HUES48 (cell line): ENCODE data around the gene ANKHD1.
"Not testable (repeated sequence)": the region's sequence is repeated elsewhere in the genome, so short reads cannot be mapped to it uniquely, and the experiment has no call there.

ENCODE experiments used
- H3K27ac ChIP-seq: one replicate; pipeline ENCODE4 v1.7.0; 2013; ENCODE audit warnings: low read depth, low read length, inconsistent platforms
- H3K27me3 ChIP-seq: 2 replicates; pipeline ENCODE4 v1.6.1; 2013; ENCODE audit warnings: mild to moderate bottlenecking, low read length; ENCODE audit not compliant: control insufficient read depth, insufficient read depth
- H3K36me3 ChIP-seq: 2 replicates; pipeline ENCODE4 v1.6.1; 2013; ENCODE audit warnings: low read length; ENCODE audit not compliant: control insufficient read depth, insufficient read depth
- H3K4me1 ChIP-seq: 2 replicates; pipeline ENCODE4 v1.6.1; 2013; ENCODE audit warnings: mild to moderate bottlenecking, low read length; ENCODE audit not compliant: control insufficient read depth, insufficient read depth
- H3K4me3 ChIP-seq: 2 replicates; pipeline ENCODE4 v1.5.1; 2013; ENCODE audit warnings: mild to moderate bottlenecking, low read depth, low read length
- H3K9ac ChIP-seq: 2 replicates; pipeline ENCODE4 v1.6.1; 2013; ENCODE audit warnings: mild to moderate bottlenecking, low read depth, low read length, moderate library complexity
- H3K9me3 ChIP-seq: 2 replicates; pipeline ENCODE4 v1.6.1; 2013; ENCODE audit warnings: low read length; ENCODE audit not compliant: control insufficient read depth, insufficient read depth

Gene ANKHD1

DNA sequence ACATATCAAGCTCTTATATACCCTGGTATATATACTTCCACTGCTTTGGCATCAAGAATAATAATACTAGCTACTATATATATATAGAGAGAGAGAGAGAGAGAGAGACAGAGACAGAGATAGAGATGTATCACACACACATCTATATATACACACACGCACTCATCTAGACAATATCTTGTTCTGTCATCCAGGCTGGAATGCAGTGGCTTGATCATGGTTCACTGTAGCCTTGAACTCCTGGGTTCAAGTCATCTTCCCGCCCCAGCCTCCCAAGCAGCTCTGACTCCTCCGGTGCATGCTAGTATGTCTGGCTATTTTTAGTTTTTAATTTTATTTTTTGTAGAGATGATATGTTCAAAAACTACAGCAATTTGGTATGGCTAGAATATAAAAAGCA lies 22.5 kb downstream of the ANKHD1 start:
- no peak overlapping the region for H3K9ac ChIP-seq
- H3K4me1 ChIP-seq: no peaks in the 10 kb centered on the region
- H3K36me3 ChIP-seq: no peaks in the 10 kb centered on the region
- no peak overlapping the region for H3K27ac ChIP-seq
- 0 out of 2 replicates have a peak, but pooled peaks cover 4% of the 10 kb centered on the region for H3K9me3 ChIP-seq
- no peaks in the 10 kb centered on the region for H3K27me3 ChIP-seq
- no peak overlapping the region for H3K4me3 ChIP-seq

DNA sequence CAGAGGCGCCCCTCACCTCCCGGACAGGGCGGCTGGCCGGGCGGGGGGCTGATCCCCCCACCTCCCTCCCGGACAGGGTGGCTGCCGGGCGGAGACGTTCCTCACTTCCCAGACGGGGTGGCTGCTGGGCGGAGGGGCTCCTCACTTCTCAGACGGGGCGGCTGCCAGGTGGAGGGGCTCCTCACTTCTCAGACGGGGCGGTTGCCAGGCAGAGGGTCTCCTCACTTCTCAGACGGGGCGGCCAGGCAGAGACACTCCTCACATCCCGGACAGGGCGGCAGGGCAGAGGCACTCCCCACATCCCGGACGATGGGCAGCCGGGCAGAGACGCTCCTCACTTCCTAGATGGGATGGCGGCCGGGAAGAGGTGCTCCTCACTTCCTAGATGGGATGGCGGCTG lies 26.1 kb downstream of the ANKHD1 start:
- not testable (repeated sequence) for H3K36me3 ChIP-seq, H3K27me3 ChIP-seq, H3K4me1 ChIP-seq, H3K4me3 ChIP-seq, H3K27ac ChIP-seq, H3K9me3 ChIP-seq, H3K9ac ChIP-seq

GRCh38 chr5:140429724-140430123 lies 28.1 kb downstream of the ANKHD1 start:
- Histone ChIP-seq H3K36me3 (no peaks in the 10 kb centered on the region), H3K27ac (no peak overlapping the region), H3K9me3 (0 out of 2 replicates have a peak, but pooled peaks cover 4% of the 10 kb centered on the region), H3K9ac (no peak overlapping the region), H3K4me3 (no peak overlapping the region), H3K4me1 (no peaks in the 10 kb centered on the region), H3K27me3 (no peaks in the 10 kb centered on the region)

GRCh38 chr5:140432212-140432611 lies 30.6 kb downstream of the ANKHD1 start:
- no peaks in the 10 kb centered on the region for H3K9me3 ChIP-seq
- H3K9ac ChIP-seq: no peak overlapping the region
- H3K27me3 ChIP-seq: no peaks in the 10 kb centered on the region
- H3K4me1 ChIP-seq: no peaks in the 10 kb centered on the region
- peaks cover 16% of the 10 kb centered on the region for H3K36me3 ChIP-seq
- no peak overlapping the region for H3K4me3 ChIP-seq
- no peak overlapping the region for H3K27ac ChIP-seq

DNA sequence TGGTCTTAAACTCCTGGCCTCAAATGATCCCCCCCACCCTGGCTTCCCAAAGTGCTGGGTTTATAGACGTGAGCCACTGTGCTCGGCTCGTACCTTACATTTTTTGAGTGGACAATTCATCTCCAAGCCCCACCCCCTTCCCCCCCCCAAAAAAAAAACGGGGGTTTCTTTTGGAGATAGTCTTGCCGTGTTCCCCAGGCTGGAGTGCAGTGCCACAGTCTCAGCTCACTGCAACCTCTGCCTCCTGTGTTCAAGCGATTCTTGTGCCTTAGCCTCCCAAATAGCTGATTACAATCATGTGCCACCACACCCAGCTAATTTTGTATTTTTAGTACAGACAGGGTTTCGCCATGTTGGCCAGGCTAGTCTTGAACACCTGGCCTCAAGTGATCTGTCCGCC lies 31.3 kb downstream of the ANKHD1 start:
- no peak overlapping the region for H3K4me3 ChIP-seq
- no peak overlapping the region for H3K27ac ChIP-seq
- no peaks in the 10 kb centered on the region for H3K27me3 ChIP-seq
- H3K36me3 ChIP-seq: peaks cover 23% of the 10 kb centered on the region
- H3K4me1 ChIP-seq: no peaks in the 10 kb centered on the region
- no peaks in the 10 kb centered on the region for H3K9me3 ChIP-seq
- H3K9ac ChIP-seq: no peak overlapping the region

- H3K9ac ChIP-seq, H3K4me1 ChIP-seq: not testable (repeated sequence)
- peaks cover 38% of the 10 kb centered on the region for H3K36me3 ChIP-seq
Observed at GRCh38 chr5:140457368-140457767, 55.7 kb downstream of the ANKHD1 start.

GRCh38 chr5:140466981-140467742 lies 65.5 kb downstream of the ANKHD1 start:
- H3K9ac ChIP-seq: no peak overlapping the region
- H3K4me3 ChIP-seq: no peak overlapping the region
- H3K27ac ChIP-seq: no peak overlapping the region
- H3K27me3 ChIP-seq: no peaks in the 10 kb centered on the region
- H3K9me3 ChIP-seq: no peaks in the 10 kb centered on the region
- no peaks in the 10 kb centered on the region for H3K4me1 ChIP-seq
- peaks cover 75% of the 10 kb centered on the region for H3K36me3 ChIP-seq

More at GRCh38 chr5:140457368-140457767, 55.7 kb downstream of the ANKHD1 start:
- H3K27me3 ChIP-seq, H3K9me3 ChIP-seq, H3K4me3 ChIP-seq, H3K27ac ChIP-seq: not testable (repeated sequence)

GRCh38 chr5:140468188-140468587 lies 66.6 kb downstream of the ANKHD1 start:
- Histone ChIP-seq H3K27ac (no peak overlapping the region), H3K9me3 (no peaks in the 10 kb centered on the region), H3K4me3 (no peak overlapping the region), H3K27me3 (no peaks in the 10 kb centered on the region), H3K4me1 (no peaks in the 10 kb centered on the region), H3K36me3 (peaks cover 78% of the 10 kb centered on the region), H3K9ac (no peak overlapping the region)

DNA sequence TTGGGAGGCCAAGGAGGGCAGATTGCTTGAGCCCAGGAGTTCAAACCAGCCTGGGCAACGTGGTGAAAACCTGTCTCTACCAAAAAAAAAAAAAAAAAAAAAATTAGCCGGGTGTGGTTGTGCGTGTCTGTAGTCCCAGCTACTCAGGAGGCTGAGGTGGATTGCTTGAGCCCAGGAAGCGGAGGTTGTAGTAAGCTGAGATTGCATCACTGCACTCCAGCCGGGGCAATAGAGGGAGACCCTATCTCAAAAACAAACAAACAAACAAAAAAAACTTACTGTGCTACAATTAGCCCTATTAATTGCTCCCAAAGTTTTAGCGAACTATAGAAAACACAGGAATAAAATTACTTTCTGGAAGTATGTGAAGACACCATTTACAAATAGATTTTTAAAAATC lies 67.6 kb downstream of the ANKHD1 start:
- Histone ChIP-seq H3K36me3 (peaks cover 79% of the 10 kb centered on the region), H3K27me3 (no peaks in the 10 kb centered on the region), H3K4me3 (no peak overlapping the region), H3K27ac (no peak overlapping the region), H3K9ac (no peak overlapping the region), H3K9me3 (no peaks in the 10 kb centered on the region), H3K4me1 (no peaks in the 10 kb centered on the region)

DNA sequence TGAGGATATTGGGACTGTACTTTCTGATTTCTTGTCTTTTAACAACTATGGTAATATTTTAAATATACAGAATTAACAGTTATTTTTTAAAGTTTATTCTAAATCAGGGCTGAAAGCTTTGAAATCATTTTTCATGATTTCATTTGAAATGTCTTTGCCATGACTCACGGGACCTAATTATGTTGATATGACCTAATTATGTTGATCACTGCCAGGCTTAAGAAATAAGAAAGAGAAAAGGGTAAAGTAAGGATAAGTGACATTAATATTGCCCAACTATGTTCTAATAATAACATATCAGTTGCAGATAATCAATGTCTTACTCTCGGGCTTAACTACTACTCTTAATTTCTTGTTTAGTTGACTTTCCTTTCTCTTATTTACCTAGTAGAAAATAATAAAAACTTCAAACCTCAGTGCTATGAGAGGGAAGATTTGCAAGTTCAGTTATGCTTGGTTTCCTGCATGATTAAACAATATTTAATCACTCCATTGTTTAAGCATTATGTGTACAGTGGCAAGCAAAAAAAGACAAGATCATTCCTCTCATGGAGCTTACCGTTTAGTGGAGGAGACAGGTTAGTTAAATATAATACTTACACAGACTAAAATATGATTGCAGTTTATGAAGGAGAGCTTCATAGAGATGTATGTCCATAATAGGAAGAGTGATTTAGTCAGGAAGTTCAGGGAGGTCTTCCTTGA lies 78.8 kb downstream of the ANKHD1 start:
- no peaks in the 10 kb centered on the region for H3K27me3 ChIP-seq
- H3K27ac ChIP-seq: peak overlapping the region; percentile 25
- no peak overlapping the region for H3K4me3 ChIP-seq
- no peaks in the 10 kb centered on the region for H3K4me1 ChIP-seq
- H3K9ac ChIP-seq: no peak overlapping the region
- no peaks in the 10 kb centered on the region for H3K9me3 ChIP-seq
- peaks cover 44% of the 10 kb centered on the region for H3K36me3 ChIP-seq

GRCh38 chr5:140481758-140482157 lies 80.1 kb downstream of the ANKHD1 start:
- Histone ChIP-seq H3K9ac (no peak overlapping the region), H3K4me1 (no peaks in the 10 kb centered on the region), H3K36me3 (peaks cover 49% of the 10 kb centered on the region), H3K9me3 (no peaks in the 10 kb centered on the region), H3K4me3 (no peak overlapping the region), H3K27ac (no peak overlapping the region), H3K27me3 (no peaks in the 10 kb centered on the region)
